HCT116 (cell line): ENCODE data around the gene RGSL1.

Experiments used
- CEBPB ChIP-seq: IDR thresholded peaks from 2 replicates; pipeline ENCODE4 v1.6.1; 2012; ENCODE audit warnings: low read depth
- EZH2 ChIP-seq: fragments of 200-600 bp; sonication (generic); IDR thresholded peaks from 2 replicates; pipeline ENCODE4 v1.6.1; 2017; ENCODE audit warnings: antibody characterized with exemption, mixed run types
- EZH2phosphoT487 ChIP-seq: fragments of 200-600 bp; IDR thresholded peaks from 2 replicates; pipeline ENCODE4 v1.6.1; 2018; ENCODE audit warnings: antibody characterized with exemption, borderline replicate concordance
- FOSL1 ChIP-seq: IDR thresholded peaks from 2 replicates; pipeline ENCODE4 v1.6.1; 2012; ENCODE audit warnings: low read depth
- POLR2A ChIP-seq: IDR thresholded peaks from 2 replicates; pipeline ENCODE4 v1.7.0; 2011; ENCODE audit warnings: borderline replicate concordance; ENCODE audit not compliant: insufficient read depth, insufficient read length; ENCODE audit errors: extremely low read depth
- RAD21 ChIP-seq: IDR thresholded peaks from 2 replicates; pipeline ENCODE4 v1.6.1; 2012; ENCODE audit warnings: low read depth, mild to moderate bottlenecking
- SP1 ChIP-seq: IDR thresholded peaks from 2 replicates; pipeline ENCODE4 v1.6.1; 2012; ENCODE audit warnings: low read depth
- SRF ChIP-seq: IDR thresholded peaks from 2 replicates; pipeline ENCODE4 v1.6.1; 2012; ENCODE audit warnings: low read depth
- ZBTB33 ChIP-seq: IDR thresholded peaks from 2 replicates; pipeline ENCODE4 v1.6.1; 2011; ENCODE audit warnings: mild to moderate bottlenecking, low read length, moderate library complexity; ENCODE audit not compliant: insufficient replicate concordance; ENCODE audit errors: extremely low read depth
- TF ChIP-seq, protein P1 (sequence below), 3 experiments: fragments of 200-600 bp in 1 of 3; sonication (generic) in 1 of 3; IDR thresholded peaks in 2 of 3; conservative IDR thresholded peaks in 1 of 3; 2 replicates each; pipeline ENCODE4 v1.5.1; 2012 to 2017; ENCODE audit warnings: low read depth in 2 of 3, low read length in 2 of 3, antibody characterized with exemption in 1 of 3, borderline replicate concordance in 1 of 3, control low read depth in 1 of 3, mild to moderate bottlenecking in 1 of 3, mixed read lengths in 1 of 3, mixed run types in 1 of 3, moderate library complexity in 1 of 3; ENCODE audit not compliant: insufficient read depth in 1 of 3
- TF ChIP-seq, protein P2 (sequence below): IDR thresholded peaks from 2 replicates; pipeline ENCODE4 v1.6.1; 2012
- TF ChIP-seq, protein P3 (sequence below): IDR thresholded peaks from 2 replicates; pipeline ENCODE4 v1.6.1; 2012

GRCh38 chr1:182596934-182597333 is 147.0 kb downstream of the RGSL1 start:
- TF ChIP-seq, protein P1, sequence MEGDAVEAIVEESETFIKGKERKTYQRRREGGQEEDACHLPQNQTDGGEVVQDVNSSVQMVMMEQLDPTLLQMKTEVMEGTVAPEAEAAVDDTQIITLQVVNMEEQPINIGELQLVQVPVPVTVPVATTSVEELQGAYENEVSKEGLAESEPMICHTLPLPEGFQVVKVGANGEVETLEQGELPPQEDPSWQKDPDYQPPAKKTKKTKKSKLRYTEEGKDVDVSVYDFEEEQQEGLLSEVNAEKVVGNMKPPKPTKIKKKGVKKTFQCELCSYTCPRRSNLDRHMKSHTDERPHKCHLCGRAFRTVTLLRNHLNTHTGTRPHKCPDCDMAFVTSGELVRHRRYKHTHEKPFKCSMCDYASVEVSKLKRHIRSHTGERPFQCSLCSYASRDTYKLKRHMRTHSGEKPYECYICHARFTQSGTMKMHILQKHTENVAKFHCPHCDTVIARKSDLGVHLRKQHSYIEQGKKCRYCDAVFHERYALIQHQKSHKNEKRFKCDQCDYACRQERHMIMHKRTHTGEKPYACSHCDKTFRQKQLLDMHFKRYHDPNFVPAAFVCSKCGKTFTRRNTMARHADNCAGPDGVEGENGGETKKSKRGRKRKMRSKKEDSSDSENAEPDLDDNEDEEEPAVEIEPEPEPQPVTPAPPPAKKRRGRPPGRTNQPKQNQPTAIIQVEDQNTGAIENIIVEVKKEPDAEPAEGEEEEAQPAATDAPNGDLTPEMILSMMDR (IDR thresholded peaks at IDR 0.05 in 2 of 3, conservative IDR thresholded peaks at IDR 0.05 in 1 of 3; ENCODE audit: borderline replicate concordance in 1 of 3, insufficient read depth in 1 of 3, low read depth in 2 of 3, low read length in 2 of 3) = no peak
- TF ChIP-seq, protein P2, sequence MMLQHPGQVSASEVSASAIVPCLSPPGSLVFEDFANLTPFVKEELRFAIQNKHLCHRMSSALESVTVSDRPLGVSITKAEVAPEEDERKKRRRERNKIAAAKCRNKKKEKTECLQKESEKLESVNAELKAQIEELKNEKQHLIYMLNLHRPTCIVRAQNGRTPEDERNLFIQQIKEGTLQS = no peak
- TF ChIP-seq ZBTB33 (no peak), CEBPB (no peak), SP1 (no peak), FOSL1 (no peak), EZH2 (no peak), POLR2A (no peak), SRF (no peak), EZH2phosphoT487 (no peak), RAD21 (no peak)
- TF ChIP-seq, protein P3, sequence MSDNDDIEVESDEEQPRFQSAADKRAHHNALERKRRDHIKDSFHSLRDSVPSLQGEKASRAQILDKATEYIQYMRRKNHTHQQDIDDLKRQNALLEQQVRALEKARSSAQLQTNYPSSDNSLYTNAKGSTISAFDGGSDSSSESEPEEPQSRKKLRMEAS = no peak
